Measurements from ENCODE around the gene PPP6R3.

Gene PPP6R3

DNA sequence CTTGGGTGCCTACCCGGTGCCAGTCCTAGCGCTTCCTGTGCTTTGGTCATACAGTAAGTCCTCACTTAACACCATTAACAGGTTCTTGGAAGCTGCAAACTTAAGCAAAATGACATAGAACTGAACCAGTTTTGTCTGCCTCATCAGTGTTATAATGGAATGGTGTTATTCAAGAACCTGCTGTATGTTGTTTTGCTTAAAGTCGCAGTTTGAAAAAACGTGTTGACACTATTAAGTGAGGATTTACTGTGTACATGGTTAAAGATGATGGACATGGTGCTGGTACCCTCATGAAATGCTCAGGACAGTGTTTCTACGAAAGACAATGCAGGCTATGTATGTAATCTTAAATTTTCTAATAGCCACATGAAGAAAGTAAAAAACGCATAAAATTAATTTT is 41.3 kb downstream of the PPP6R3 start:
- H3K27ac ChIP-seq (ENCODE audit: low read depth, low read length), result no peak overlapping the region
- no peaks in the 10 kb centered on the region for H3K36me3 ChIP-seq (ENCODE audit: insufficient read depth, low read length)
- H3K4me1 ChIP-seq (ENCODE audit: insufficient read depth, low read length), result peaks cover 90% of the 10 kb centered on the region
- H3K4me3 ChIP-seq (ENCODE audit: low read depth in 1 of 2, low read length in 2 of 2), result no peak overlapping the region
- no peaks in the 10 kb centered on the region for H3K9me3 ChIP-seq (ENCODE audit: low read length)
- no peaks in the 10 kb centered on the region for H3K27me3 ChIP-seq (ENCODE audit: control insufficient read depth in 1 of 2, insufficient read depth in 2 of 2, low read length in 2 of 2)
- H3K9ac ChIP-seq (ENCODE audit: low read length), result no peak overlapping the region

- Histone ChIP-seq H3K27ac (ENCODE audit: low read depth, low read length) (peak overlapping the region; percentile 19), H3K9me3 (ENCODE audit: low read length) (no peaks in the 10 kb centered on the region), H3K9ac (ENCODE audit: low read length) (peak overlapping the region; percentile 20), H3K4me1 (ENCODE audit: insufficient read depth, low read length) (peaks cover 90% of the 10 kb centered on the region), H3K27me3 (ENCODE audit: control insufficient read depth in 1 of 2, insufficient read depth in 2 of 2, low read length in 2 of 2) (no peaks in the 10 kb centered on the region), H3K4me3 (ENCODE audit: low read depth in 1 of 2, low read length in 2 of 2) (peak overlapping the region in 1 of 2 donors; percentile 15), H3K36me3 (ENCODE audit: insufficient read depth, low read length) (no peaks in the 10 kb centered on the region)
These were observed 42.7 kb downstream of the PPP6R3 start for GRCh38 chr11:68503251-68503687.

DNA sequence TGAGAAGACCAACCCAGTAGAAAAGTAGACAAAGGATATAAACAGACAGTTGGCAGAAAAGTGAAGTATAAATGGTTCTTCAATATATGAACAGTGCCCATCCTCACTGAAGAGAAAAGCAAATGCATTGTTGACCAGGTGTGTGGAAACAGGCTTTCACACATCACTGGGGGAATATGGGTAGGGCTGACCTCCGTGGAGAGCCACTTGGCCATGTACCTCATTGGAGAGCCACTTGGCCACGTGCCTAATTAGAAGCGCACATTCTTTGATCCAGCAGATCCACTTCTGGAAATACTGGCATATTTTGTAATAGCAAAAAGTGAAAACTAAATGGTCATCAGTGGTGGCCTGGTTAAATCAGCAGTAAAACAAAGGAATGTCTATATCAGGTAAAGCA is 43.2 kb downstream of the PPP6R3 start:
- H3K9ac ChIP-seq (ENCODE audit: low read length), result no peak overlapping the region
- no peaks in the 10 kb centered on the region for H3K36me3 ChIP-seq (ENCODE audit: insufficient read depth, low read length)
- peak overlapping the region; percentile 19 for H3K27ac ChIP-seq (ENCODE audit: low read depth, low read length)
- H3K4me3 ChIP-seq (ENCODE audit: low read depth in 1 of 2, low read length in 2 of 2), result no peak overlapping the region
- peaks cover 90% of the 10 kb centered on the region for H3K4me1 ChIP-seq (ENCODE audit: insufficient read depth, low read length)
- H3K27me3 ChIP-seq (ENCODE audit: control insufficient read depth in 1 of 2, insufficient read depth in 2 of 2, low read length in 2 of 2), result no peaks in the 10 kb centered on the region
- H3K9me3 ChIP-seq (ENCODE audit: low read length), result no peaks in the 10 kb centered on the region

DNA sequence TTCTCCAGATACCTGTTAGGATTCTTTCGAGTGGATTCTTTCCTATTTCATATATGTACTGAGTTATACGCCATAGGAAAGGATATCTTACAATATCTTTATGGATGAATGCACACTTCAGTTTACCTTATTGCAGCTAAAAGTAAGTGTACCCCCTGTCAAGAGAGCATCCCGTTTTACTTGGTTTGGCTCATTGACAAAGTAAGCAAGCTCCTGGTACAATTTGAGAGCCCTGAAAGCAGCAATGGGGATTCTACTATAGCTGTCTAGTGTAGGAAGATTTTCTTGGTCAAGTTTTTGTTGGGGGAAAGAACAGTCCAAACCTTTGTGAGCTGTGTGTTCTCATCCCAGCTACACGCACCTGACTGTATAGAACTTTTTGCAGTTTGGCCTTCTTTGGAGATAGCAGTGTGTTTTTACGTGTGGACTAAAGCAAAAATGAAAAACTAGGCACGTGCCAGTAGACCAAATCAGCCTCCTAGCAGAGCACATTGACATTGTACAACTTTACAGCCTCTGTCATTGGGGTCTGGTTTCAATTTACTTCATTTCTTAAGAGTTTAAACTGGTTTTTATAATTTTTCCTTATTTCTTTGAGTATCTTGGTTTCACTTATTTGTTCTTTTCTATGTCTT is 44.0 kb downstream of the PPP6R3 start:
- Histone ChIP-seq H3K9ac (ENCODE audit: low read length) (no peak overlapping the region), H3K36me3 (ENCODE audit: insufficient read depth, low read length) (no peaks in the 10 kb centered on the region), H3K4me1 (ENCODE audit: insufficient read depth, low read length) (peaks cover 88% of the 10 kb centered on the region), H3K27me3 (ENCODE audit: control insufficient read depth in 1 of 2, insufficient read depth in 2 of 2, low read length in 2 of 2) (no peaks in the 10 kb centered on the region), H3K27ac (ENCODE audit: low read depth, low read length) (no peak overlapping the region), H3K4me3 (ENCODE audit: low read depth in 1 of 2, low read length in 2 of 2) (no peak overlapping the region), H3K9me3 (ENCODE audit: low read length) (no peaks in the 10 kb centered on the region)

GRCh38 chr11:68505596-68505995 is 45.0 kb downstream of the PPP6R3 start:
- no peak overlapping the region for H3K4me3 ChIP-seq (ENCODE audit: low read depth in 1 of 2, low read length in 2 of 2)
- no peak overlapping the region for H3K27ac ChIP-seq (ENCODE audit: low read depth, low read length)
- peaks cover 87% of the 10 kb centered on the region for H3K4me1 ChIP-seq (ENCODE audit: insufficient read depth, low read length)
- H3K9ac ChIP-seq (ENCODE audit: low read length), result no peak overlapping the region
- no peaks in the 10 kb centered on the region for H3K27me3 ChIP-seq (ENCODE audit: control insufficient read depth in 1 of 2, insufficient read depth in 2 of 2, low read length in 2 of 2)
- H3K9me3 ChIP-seq (ENCODE audit: low read length), result no peaks in the 10 kb centered on the region
- H3K36me3 ChIP-seq (ENCODE audit: insufficient read depth, low read length), result no peaks in the 10 kb centered on the region

DNA sequence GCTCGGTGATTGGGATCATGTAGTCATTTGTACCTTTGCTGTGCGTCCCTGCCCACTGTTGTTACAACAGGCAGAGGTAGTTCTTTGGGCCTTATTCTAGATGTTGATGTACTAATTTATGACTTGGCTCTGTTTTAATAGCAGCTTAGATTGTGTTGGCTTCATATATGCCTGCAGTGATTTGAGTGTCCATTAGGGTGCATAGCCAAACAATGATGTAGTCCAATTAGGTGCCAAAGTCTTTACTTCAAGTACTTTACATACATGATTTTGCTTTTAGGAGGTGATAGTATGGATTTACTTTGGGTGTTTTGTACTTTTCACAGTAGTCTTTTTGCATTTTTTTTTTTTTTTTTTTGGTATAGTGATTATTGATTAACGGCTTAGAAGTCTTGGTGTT is 46.4 kb downstream of the PPP6R3 start:
- no peak overlapping the region for H3K9ac ChIP-seq (ENCODE audit: low read length)
- H3K4me3 ChIP-seq (ENCODE audit: low read depth in 1 of 2, low read length in 2 of 2), result no peak overlapping the region
- no peak overlapping the region for H3K27ac ChIP-seq (ENCODE audit: low read depth, low read length)
- no peaks in the 10 kb centered on the region for H3K27me3 ChIP-seq (ENCODE audit: control insufficient read depth in 1 of 2, insufficient read depth in 2 of 2, low read length in 2 of 2)
- no peaks in the 10 kb centered on the region for H3K36me3 ChIP-seq (ENCODE audit: insufficient read depth, low read length)
- no peaks in the 10 kb centered on the region for H3K9me3 ChIP-seq (ENCODE audit: low read length)
- peaks cover 79% of the 10 kb centered on the region for H3K4me1 ChIP-seq (ENCODE audit: insufficient read depth, low read length)

DNA sequence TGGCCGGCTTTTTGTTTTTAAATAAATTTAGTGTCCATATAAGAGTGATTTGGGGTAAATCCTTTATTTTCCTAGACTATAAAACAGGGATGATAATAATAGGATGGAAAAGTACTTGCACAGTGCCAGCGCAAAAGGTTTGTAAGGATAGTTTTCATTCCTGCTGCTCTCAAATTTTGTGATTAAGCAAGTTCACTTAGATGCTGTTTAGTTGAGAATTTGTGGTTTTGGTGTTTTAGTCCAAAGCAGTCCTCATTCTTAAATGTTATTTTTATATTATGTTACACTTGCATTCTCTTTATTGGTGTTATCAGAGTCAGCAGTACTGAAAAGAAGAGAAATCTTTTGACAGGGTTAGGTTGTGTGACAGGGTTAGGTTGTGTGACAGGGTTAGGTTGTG is 47.9 kb downstream of the PPP6R3 start:
- H3K4me1 ChIP-seq (ENCODE audit: insufficient read depth, low read length), result peaks cover 73% of the 10 kb centered on the region
- peaks cover 6% of the 10 kb centered on the region for H3K36me3 ChIP-seq (ENCODE audit: insufficient read depth, low read length)
- H3K27me3 ChIP-seq (ENCODE audit: control insufficient read depth in 1 of 2, insufficient read depth in 2 of 2, low read length in 2 of 2), result no peaks in the 10 kb centered on the region
- no peak overlapping the region for H3K27ac ChIP-seq (ENCODE audit: low read depth, low read length)
- no peaks in the 10 kb centered on the region for H3K9me3 ChIP-seq (ENCODE audit: low read length)
- H3K9ac ChIP-seq (ENCODE audit: low read length), result no peak overlapping the region
- no peak overlapping the region for H3K4me3 ChIP-seq (ENCODE audit: low read depth in 1 of 2, low read length in 2 of 2)

DNA sequence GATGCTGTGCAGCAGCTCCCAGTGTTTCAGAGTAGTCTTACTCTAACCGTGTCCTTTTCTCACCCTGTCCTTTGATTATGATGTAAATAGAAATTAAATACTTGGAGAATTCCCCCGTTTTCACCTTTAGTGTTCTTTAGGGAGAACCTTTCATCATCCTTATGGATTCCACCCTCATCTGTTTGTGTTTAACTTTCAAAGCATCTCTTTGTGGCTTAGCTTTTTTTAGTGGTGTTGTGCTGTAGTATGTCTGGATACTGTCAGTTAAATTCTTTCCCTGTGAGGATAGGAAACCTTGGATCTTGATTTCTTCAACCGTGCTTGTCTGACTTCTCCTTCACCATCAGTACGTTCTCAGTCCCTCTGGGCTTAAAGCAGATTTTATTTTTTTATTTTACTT is 48.5 kb downstream of the PPP6R3 start:
- H3K27ac ChIP-seq (ENCODE audit: low read depth, low read length), result peak overlapping the region; percentile 10

DNA sequence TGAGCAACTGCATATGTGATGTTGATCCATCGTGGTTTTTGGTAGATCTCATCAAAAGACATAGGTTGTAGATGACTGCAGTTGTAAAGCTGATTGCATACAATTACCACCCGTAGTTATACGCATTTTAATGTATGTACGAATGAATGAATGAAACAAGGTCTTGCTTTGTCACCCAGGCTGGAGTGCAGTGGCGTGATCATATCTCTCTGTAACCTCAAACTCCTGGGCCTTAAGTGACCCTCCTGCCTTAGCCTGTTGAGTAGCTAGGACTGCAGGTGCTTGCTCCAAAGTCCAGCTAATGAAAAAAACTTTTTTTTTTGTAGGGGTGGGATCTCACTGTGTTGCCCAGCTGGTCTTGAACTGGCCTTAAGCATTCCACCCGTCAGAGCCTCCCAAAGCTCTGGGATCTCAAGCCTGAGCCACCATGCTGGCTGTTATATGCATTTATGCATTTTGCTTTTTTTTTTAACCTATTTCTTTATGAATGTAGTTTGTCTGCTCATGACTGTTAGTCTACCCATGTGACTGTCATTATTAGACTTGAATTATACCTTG is 53.5 kb downstream of the PPP6R3 start:
- H3K4me3 ChIP-seq (ENCODE audit: low read depth in 1 of 2, low read length in 2 of 2), result no peak overlapping the region
- peaks cover 27% of the 10 kb centered on the region for H3K4me1 ChIP-seq (ENCODE audit: insufficient read depth, low read length)
- peaks cover 8% of the 10 kb centered on the region for H3K36me3 ChIP-seq (ENCODE audit: insufficient read depth, low read length)

More for the DNA sequence above, 48.5 kb downstream of the PPP6R3 start:
- no peak overlapping the region for H3K4me3 ChIP-seq (ENCODE audit: low read depth in 1 of 2, low read length in 2 of 2)
- no peak overlapping the region for H3K9ac ChIP-seq (ENCODE audit: low read length)
- H3K9me3 ChIP-seq (ENCODE audit: low read length), result no peaks in the 10 kb centered on the region
- H3K27me3 ChIP-seq (ENCODE audit: control insufficient read depth in 1 of 2, insufficient read depth in 2 of 2, low read length in 2 of 2), result no peaks in the 10 kb centered on the region
- peaks cover 8% of the 10 kb centered on the region for H3K36me3 ChIP-seq (ENCODE audit: insufficient read depth, low read length)
- H3K4me1 ChIP-seq (ENCODE audit: insufficient read depth, low read length), result peaks cover 68% of the 10 kb centered on the region

DNA sequence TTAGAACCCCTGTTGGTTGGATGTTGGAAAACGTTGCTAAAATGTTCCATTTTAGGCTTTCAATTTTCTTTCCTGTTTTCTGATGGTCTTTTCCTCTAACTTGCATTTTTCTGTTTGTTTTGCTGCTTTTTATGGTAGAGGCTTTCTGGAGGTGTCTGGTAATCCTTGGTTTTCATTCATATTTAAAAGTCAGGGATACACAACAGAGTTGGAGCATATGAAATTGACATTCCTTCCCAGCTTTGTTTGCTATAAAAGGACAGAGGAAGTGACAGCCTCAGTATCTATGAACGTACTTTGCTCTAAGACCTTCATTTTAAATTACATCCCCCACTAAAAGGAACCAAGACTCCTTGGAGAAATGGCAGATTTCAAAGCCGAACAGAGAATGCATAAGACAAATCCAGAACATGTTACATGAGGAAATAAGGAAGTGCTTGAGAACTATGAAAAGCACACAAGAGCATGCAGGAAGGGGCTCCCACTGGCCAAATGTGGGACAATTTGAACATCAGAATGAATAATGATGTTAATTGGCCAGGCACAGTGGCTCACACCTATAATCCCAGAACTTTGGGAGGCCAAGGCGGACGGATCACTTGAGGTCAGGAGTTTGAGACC is 56.7 kb downstream of the PPP6R3 start:
- Histone ChIP-seq H3K27ac (ENCODE audit: low read depth, low read length) (no peak overlapping the region), H3K4me3 (ENCODE audit: low read depth in 1 of 2, low read length in 2 of 2) (no peak overlapping the region), H3K9ac (ENCODE audit: low read length) (no peak overlapping the region), H3K9me3 (ENCODE audit: low read length) (no peaks in the 10 kb centered on the region), H3K27me3 (ENCODE audit: control insufficient read depth in 1 of 2, insufficient read depth in 2 of 2, low read length in 2 of 2) (no peaks in the 10 kb centered on the region), H3K4me1 (ENCODE audit: insufficient read depth, low read length) (peaks cover 8% of the 10 kb centered on the region), H3K36me3 (ENCODE audit: insufficient read depth, low read length) (peaks cover 35% of the 10 kb centered on the region)

More for the DNA sequence above, 53.5 kb downstream of the PPP6R3 start:
- Histone ChIP-seq H3K27ac (ENCODE audit: low read depth, low read length) (no peak overlapping the region), H3K9me3 (ENCODE audit: low read length) (no peaks in the 10 kb centered on the region), H3K9ac (ENCODE audit: low read length) (no peak overlapping the region), H3K27me3 (ENCODE audit: control insufficient read depth in 1 of 2, insufficient read depth in 2 of 2, low read length in 2 of 2) (no peaks in the 10 kb centered on the region)

DNA sequence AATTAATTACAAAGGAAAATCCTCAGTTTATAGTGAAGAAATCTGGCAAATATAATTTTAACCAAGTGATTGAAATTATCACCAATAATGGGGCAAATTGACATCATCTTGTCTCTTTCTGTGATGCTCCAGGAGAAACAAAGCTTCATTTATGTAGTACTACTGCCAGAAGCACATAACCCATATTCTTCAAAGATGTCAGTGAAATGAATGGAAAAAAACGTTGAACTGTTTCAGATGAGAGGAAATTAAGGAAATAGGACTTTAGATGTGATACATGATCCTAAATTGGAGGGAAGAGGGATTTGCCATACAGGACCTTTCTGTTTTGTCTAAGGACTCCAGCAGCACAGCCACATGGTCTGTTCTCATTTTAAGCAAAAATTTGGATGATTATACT is 57.6 kb downstream of the PPP6R3 start:
- Histone ChIP-seq H3K4me1 (ENCODE audit: insufficient read depth, low read length) (peaks cover 6% of the 10 kb centered on the region), H3K27me3 (ENCODE audit: control insufficient read depth in 1 of 2, insufficient read depth in 2 of 2, low read length in 2 of 2) (no peaks in the 10 kb centered on the region), H3K9me3 (ENCODE audit: low read length) (no peaks in the 10 kb centered on the region), H3K36me3 (ENCODE audit: insufficient read depth, low read length) (peaks cover 40% of the 10 kb centered on the region), H3K27ac (ENCODE audit: low read depth, low read length) (no peak overlapping the region), H3K9ac (ENCODE audit: low read length) (no peak overlapping the region), H3K4me3 (ENCODE audit: low read depth in 1 of 2, low read length in 2 of 2) (no peak overlapping the region)
